GM12878 (cell line): Measurements from ENCODE around the gene BEST1. TPM values are rescaled to one million over a fixed set of nuclear protein-coding genes. Genes with fewer than 3 reads are reported as not detected.
"Not testable (repeated sequence)": the region's sequence is repeated elsewhere in the genome, so short reads cannot be mapped to it uniquely, and the experiment has no call there.

ENCODE experiments used
- ATAC-seq: fragments of 200-7000 bp; cut with Tn5 transposase; 3 replicates; pipeline ENCODE4 v1.9.1; 2020; ENCODE audit warnings: mild to moderate bottlenecking, moderate library complexity
- BruUV-seq: library from RNA; stranded (reverse); fragments of 400-500 nt; replicated peaks from 2 replicates; lab custom pipeline; 2021; lab: Mats Ljungman, UMichigan
- CTCF ChIA-PET: fragments of 300-600 bp; sonication (Branson Sonifier 250); formaldehyde crosslinking; extraction: SDS; loops from one replicate; lab custom pipeline; 2021; ENCODE audit warnings: inconsistent platforms; lab: Yijun Ruan, JAX
- POLR2A ChIA-PET: fragments of 350-600 bp; formaldehyde crosslinking; extraction: SDS; loops from one replicate; lab custom pipeline; 2021; ENCODE audit warnings: inconsistent platforms; lab: Charles Lee
- RAD21 ChIA-PET: fragments of 300-600 bp; sonication (Branson Sonifier 250); formaldehyde crosslinking; loops from one replicate; lab custom pipeline; 2023; ENCODE audit warnings: antibody characterized with exemption; ENCODE audit not compliant: unreplicated experiment; lab: Charles Lee
- SMC1A ChIA-PET: fragments of 300-600 bp; sonication (Branson Sonifier 250); formaldehyde crosslinking; loops from one replicate; lab custom pipeline; 2023; ENCODE audit not compliant: unreplicated experiment, uncharacterized antibody; lab: Charles Lee
- DNase-seq: peaks from one replicate; pipeline ENCODE4 v3.0.0-alpha.2; 2011; ENCODE audit warnings: low read depth, low spot score
- FAIRE-seq: peaks from 3 replicates; lab custom pipeline; 2011; peaks lifted over from hg19 to GRCh38; lab: Jason Lieb, UNC
- H2AFZ ChIP-seq: 2 replicates; pipeline ENCODE4 v1.6.0; 2011; ENCODE audit warnings: low read depth, low read length, control low read depth; ENCODE audit not compliant: control insufficient read depth
- H3K27ac ChIP-seq: 2 replicates; pipeline ENCODE4 v1.5.1; 2011; ENCODE audit warnings: control low read depth; ENCODE audit not compliant: control insufficient read depth, insufficient read depth
- H3K27me3 ChIP-seq, 2 experiments: replicated peaks in 1 of 2; 2 replicates each; pipeline versions ENCODE4 v1.6.0 to v1.6.1; 2011; ENCODE audit warnings: low read length in 1 of 2; ENCODE audit not compliant: control insufficient read depth in 2 of 2, insufficient read depth in 2 of 2
- H3K36me3 ChIP-seq, 2 experiments: 2 replicates each; pipeline ENCODE4 v1.5.1; 2011; ENCODE audit warnings: low read length in 1 of 2; ENCODE audit not compliant: control insufficient read depth in 2 of 2, insufficient read depth in 2 of 2
- H3K4me1 ChIP-seq: 2 replicates; pipeline ENCODE4 v1.6.1; 2011; ENCODE audit warnings: mild to moderate bottlenecking, low read length, moderate library complexity, mixed read lengths; ENCODE audit not compliant: control insufficient read depth, insufficient read depth
- H3K4me2 ChIP-seq: 2 replicates; pipeline ENCODE4 v1.6.0; 2011; ENCODE audit warnings: control low read depth; ENCODE audit not compliant: control insufficient read depth, insufficient read depth
- H3K4me3 ChIP-seq: fragments of 200-600 bp; sonication (generic); 2 replicates; pipeline ENCODE4 v1.5.1; 2016
- H3K79me2 ChIP-seq: 2 replicates; pipeline ENCODE4 v1.6.0; 2011; ENCODE audit warnings: low read length; ENCODE audit not compliant: control insufficient read depth, insufficient read depth
- H3K9ac ChIP-seq: 2 replicates; pipeline ENCODE4 v1.8.0; 2011; ENCODE audit warnings: low read length, control low read depth, mixed read lengths; ENCODE audit not compliant: control insufficient read depth, insufficient read depth
- H3K9me3 ChIP-seq: replicated peaks from 3 replicates; pipeline ENCODE4 v1.5.1; 2011; ENCODE audit warnings: mild to moderate bottlenecking, low read length; ENCODE audit not compliant: control insufficient read depth, insufficient read depth
- H4K20me1 ChIP-seq: 2 replicates; pipeline ENCODE4 v1.6.0; 2011; ENCODE audit not compliant: control insufficient read depth, insufficient read depth
- CEBPB ChIP-seq, 2 experiments: fragments of 150-350 bp in 1 of 2; IDR thresholded peaks; 2 replicates each; pipeline ENCODE4 v1.6.1; 2012 to 2014; ENCODE audit warnings: low read depth in 2 of 2, low read length in 2 of 2, borderline replicate concordance in 1 of 2, inconsistent platforms in 1 of 2
- CHD4 ChIP-seq: fragments of 200-600 bp; sonication (generic); IDR thresholded peaks from 2 replicates; pipeline ENCODE4 v1.6.1; 2016; ENCODE audit warnings: mild to moderate bottlenecking
- MXI1 ChIP-seq: fragments of 150-350 bp; IDR thresholded peaks from 2 replicates; pipeline ENCODE4 v1.6.1; 2011; ENCODE audit warnings: low read depth, mild to moderate bottlenecking, inconsistent platforms, low read length, improper control_type of control experiment
- PML ChIP-seq: IDR thresholded peaks from 2 replicates; pipeline ENCODE4 v1.6.1; 2012; ENCODE audit warnings: low read length, inconsistent platforms
- RFX5 ChIP-seq: IDR thresholded peaks from 2 replicates; pipeline ENCODE4 v1.6.1; 2011; ENCODE audit warnings: low read depth, low read length, improper control_type of control experiment
- SMARCA5 ChIP-seq: fragments of 450-650 bp; IDR thresholded peaks from 2 replicates; pipeline ENCODE4 v1.6.1; 2017; ENCODE audit warnings: mild to moderate bottlenecking
- STAT1 ChIP-seq: fragments of 450-650 bp; conservative IDR thresholded peaks from 2 replicates; pipeline ENCODE4 v1.6.1; 2014; ENCODE audit warnings: antibody characterized with exemption, mild to moderate bottlenecking
- STAT3 ChIP-seq: IDR thresholded peaks from 2 replicates; pipeline ENCODE4 v1.6.1; 2011; ENCODE audit warnings: low read depth, low read length, improper control_type of control experiment
- ZNF207 ChIP-seq: fragments of 450-650 bp; IDR thresholded peaks from 2 replicates; pipeline ENCODE4 v1.6.1; 2014; ENCODE audit warnings: antibody characterized with exemption, mild to moderate bottlenecking, borderline replicate concordance
- ZNF217 ChIP-seq: fragments of 450-650 bp; IDR thresholded peaks from 2 replicates; pipeline ENCODE4 v1.6.1; 2017; ENCODE audit warnings: antibody characterized with exemption, mild to moderate bottlenecking
- ZSCAN29 ChIP-seq: fragments of 450-650 bp; IDR thresholded peaks from 2 replicates; pipeline ENCODE4 v1.6.1; 2017; ENCODE audit warnings: mild to moderate bottlenecking, moderate library complexity
- WGBS: methylation state at CpG from one replicate; pipeline ENCODE4 v1.1.6; 2016; ENCODE audit warnings: low lambda C conversion rate; ENCODE audit not compliant: insufficient replicate concordance, insufficient coverage; ENCODE audit errors: missing lambda C conversion rate; 5-methylcytosine and 5-hydroxymethylcytosine counted together
- in situ Hi-C: fragments of 300-500 bp; cut with MboI; formaldehyde crosslinking; loops from 9 replicates; pipeline ENCODE4 v1.14.3; 2018; ENCODE audit warnings: mixed read lengths
- intact Hi-C: fragments of 100-400 bp; cut with micrococcal nuclease; formaldehyde crosslinking; loops from one replicate; pipeline ENCODE4 v1.14.2; 2022; ENCODE audit not compliant: unreplicated experiment
- polyA plus RNA-seq, 11 experiments: library from polyadenylated mRNA; depleted of rRNA in 4 of 11; unstranded in 6 of 11; stranded (reverse) in 5 of 11; fragments of >200 nt; fragmentation: Nextera tagmentation in 4 of 11; fragmentation: Illumina TruSeq in 1 of 11; extraction: Ambion mirVana in 4 of 11; extraction: Trizol in 1 of 11; gene quantifications; 1 replicate in 1 of 11; 2 replicates in 10 of 11; pipeline versions ENCODE4 v1.2.1 to v1.2.3, GENCODE V29; 2011 to 2016; ENCODE audit warnings: inconsistent platforms in 2 of 11, missing spikeins in 2 of 11, low read depth in 1 of 11
- total RNA-seq, 4 experiments: library from RNA; depleted of rRNA in 3 of 4; stranded (reverse); fragments of >200 nt in 3 of 4; fragmentation: Illumina TruSeq in 1 of 4; extraction: Trizol in 1 of 4; gene quantifications; 2 replicates each; pipeline versions ENCODE4 v1.2.1 to v1.2.3, GENCODE V29; 2013 to 2021

BEST1 gene
- total and polyA plus RNA-seq, 10 of the 15 experiments (the other 5 are each of a cell fraction or from before 2014, with no cell fraction given), result 0.03 to 3.4 (median 0.15) TPM; not detected in 1

GRCh38 chr11:61951484-61952135 is 1.5 kb downstream of the BEST1 start:
- Histone ChIP-seq H2AFZ (no peak overlapping the region), H3K27ac (no peak overlapping the region), H3K4me3 (no peak overlapping the region), H3K4me2 (no peak overlapping the region), H3K9ac (no peak overlapping the region), H3K4me1 (peaks cover 3% of the 10 kb centered on the region; the same call in 1 of the 2 replicates), H4K20me1 (no peaks in the 10 kb centered on the region), H3K79me2 (no peaks in the 10 kb centered on the region), H3K36me3 (no peaks in the 10 kb centered on the region), H3K9me3 (no peaks in the 10 kb centered on the region), H3K27me3 (no peaks in the 10 kb centered on the region; a peak in 1 of 4 replicates)
- in situ Hi-C loops (no loop called here), intact Hi-C loops (no loop called here)
- DNase-seq (no peak), ATAC-seq (no peak), FAIRE-seq (no peak)
- ChIA-PET CTCF (interaction anchor here (1.4 to 8.2 kb wide), 3 partner anchors 54 to 155 kb away, joined by 4 to 188 read pairs (median 136); partner anchors contain the start of genes FEN1 and TMEM258), POLR2A (interaction anchor here (0.6 kb wide), 1 partner anchor 14 kb away, joined by 4 read pairs; no protein-coding TSS in a partner anchor), RAD21 (interaction anchor here (0.9 to 7.3 kb wide), 4 partner anchors 20 to 155 kb away, joined by 3 to 96 read pairs (median 12); no protein-coding TSS in a partner anchor), SMC1A (interaction anchor here (0.9 to 7.1 kb wide), 5 partner anchors 14 to 155 kb away, joined by 3 to 86 read pairs (median 4); no protein-coding TSS in a partner anchor)
- BruUV-seq, result no TSS peak
- TF ChIP-seq ZNF217 (no peak), STAT3 (no peak), MXI1 (no peak), STAT1 (no peak), CHD4 (no peak), PML (no peak)
- WGBS, result 75% methylated on average over 11 of the region's 11 CpGs

- in situ Hi-C loops, result no loop called here
These were observed 2.7 kb downstream of the BEST1 start for GRCh38 chr11:61952882-61953281.

GRCh38 chr11:61953632-61954031 is 3.5 kb downstream of the BEST1 start:
- H4K20me1 ChIP-seq, SMC1A ChIA-PET, in situ Hi-C loops, DNase-seq, H3K79me2 ChIP-seq, H3K9me3 ChIP-seq, H3K36me3 ChIP-seq, H3K4me2 ChIP-seq, FAIRE-seq, H3K4me1 ChIP-seq, H3K4me3 ChIP-seq, H3K27me3 ChIP-seq, intact Hi-C loops, H3K27ac ChIP-seq, H2AFZ ChIP-seq, H3K9ac ChIP-seq, POLR2A ChIA-PET, BruUV-seq, ATAC-seq: not testable (repeated sequence)
- ChIA-PET CTCF (interaction anchor here (1.6 kb wide), 1 partner anchor 128 kb away, joined by 10 read pairs; no protein-coding TSS in a partner anchor), RAD21 (interaction anchor here (3.8 kb wide), 1 partner anchor 128 kb away, joined by 17 read pairs; no protein-coding TSS in a partner anchor)
- WGBS, result 78% methylated on average over 5 of the region's 5 CpGs

More at GRCh38 chr11:61952882-61953281, 2.7 kb downstream of the BEST1 start:
- no peak overlapping the region for H3K4me3 ChIP-seq
- H2AFZ ChIP-seq, result no peak overlapping the region
- H4K20me1 ChIP-seq, result no peaks in the 10 kb centered on the region
- FAIRE-seq, result no peak
- ChIA-PET SMC1A (interaction anchor here (1.6 to 7.1 kb wide), 2 partner anchors 129 to 156 kb away, joined by 4 to 86 read pairs; no protein-coding TSS in a partner anchor), RAD21 (interaction anchor here (3.8 kb wide), 1 partner anchor 129 kb away, joined by 17 read pairs; no protein-coding TSS in a partner anchor), CTCF (interaction anchor here (1.4 to 8.0 kb wide), 3 partner anchors 55 to 156 kb away, joined by 4 to 188 read pairs (median 10); partner anchors contain the start of genes FEN1 and TMEM258), POLR2A (no interaction called here)
- DNase-seq, result no peak
- intact Hi-C loops, result no loop called here
- no peaks in the 10 kb centered on the region for H3K36me3 ChIP-seq
- no peak overlapping the region for H3K27ac ChIP-seq
- H3K79me2 ChIP-seq, result no peaks in the 10 kb centered on the region
- H3K27me3 ChIP-seq, result no peaks in the 10 kb centered on the region; a peak in 1 of 4 replicates
- no peak overlapping the region for H3K9ac ChIP-seq
- H3K4me1 ChIP-seq, result peaks cover 3% of the 10 kb centered on the region; the same call in 1 of the 2 replicates
- TF ChIP-seq ZSCAN29 (no peak), SMARCA5 (no peak), CEBPB (IDR thresholded peaks at IDR 0.05; ENCODE audit: borderline replicate concordance in 1 of 2, low read depth in 2 of 2, low read length in 2 of 2) (no peak), RFX5 (no peak), STAT3 (no peak), ZNF207 (no peak)
- no peaks in the 10 kb centered on the region for H3K9me3 ChIP-seq
- BruUV-seq, result no TSS peak
- no peak overlapping the region for H3K4me2 ChIP-seq
- 46% methylated on average over 3 of the region's 3 CpGs for WGBS
- ATAC-seq, result no peak
